Ovary (tissue), 9 donors: ENCODE measurements around the gene FOXL3. TPM values are rescaled to one million over a fixed set of nuclear protein-coding genes. Genes with fewer than 3 reads are reported as not detected.
A peak's percentile ranks its signal among the peaks of the same experiment; 100 is the strongest.

ENCODE experiments used
- DNase-seq, 5 donors: peaks; one replicate each; pipeline ENCODE4 v3.0.0-alpha.2; 2019 to 2020
- H3K27ac ChIP-seq, 2 donors: fragments of 200-600 bp; one replicate each; pipeline versions ENCODE4 v1.5.1 to v1.8.0; 2019 to 2022
- H3K27me3 ChIP-seq: fragments of 200-600 bp; one replicate; pipeline ENCODE4 v1.8.0; 2022
- H3K36me3 ChIP-seq: fragments of 200-600 bp; sonication (generic); one replicate; pipeline ENCODE4 v1.5.1; 2019
- H3K4me1 ChIP-seq: one replicate; pipeline ENCODE4 v1.8.1; 2013; ENCODE audit warnings: mild to moderate bottlenecking, moderate library complexity; ENCODE audit not compliant: insufficient read depth
- H3K4me3 ChIP-seq: fragments of 200-600 bp; sonication (generic); one replicate; pipeline ENCODE4 v1.5.1; 2017
- H3K9me3 ChIP-seq, 2 donors: fragments of 200-600 bp in 1 of 2; sonication (generic) in 1 of 2; one replicate each; pipeline versions ENCODE4 v1.5.1 to v1.8.1; 2013 to 2019; ENCODE audit warnings: mild to moderate bottlenecking in 1 of 2, moderate library complexity in 1 of 2
- CTCF ChIP-seq, 3 donors: fragments of 450-650 bp in 2 of 3; fragments of 200-600 bp in 1 of 3; IDR thresholded peaks; one replicate each; pipeline versions ENCODE4 v1.5.1 to v1.8.0; 2016 to 2022; ENCODE audit warnings: antibody characterized with exemption in 3 of 3, mild to moderate bottlenecking in 1 of 3
- EP300 ChIP-seq: sonication (generic); formaldehyde crosslinking; IDR thresholded peaks from one replicate; pipeline ENCODE4 v1.6.1; 2017; ENCODE audit warnings: antibody characterized with exemption
- POLR2A ChIP-seq: fragments of 450-650 bp; IDR thresholded peaks from one replicate; pipeline ENCODE4 v1.6.1; 2017; ENCODE audit warnings: antibody characterized with exemption, mild to moderate bottlenecking, moderate library complexity
- WGBS, 3 donors: extraction: QIAGEN DNeasy Blood & Tissue Kit in 1 of 3; methylation state at CpG; one replicate each; pipeline versions ENCODE4 v1.1.5 to v1.1.7; 2013 to 2017; 5-methylcytosine and 5-hydroxymethylcytosine counted together
- intact Hi-C, 4 donors: fragments of 100-400 bp; cut with DNase I; formaldehyde crosslinking; loops; one replicate each; pipeline versions ENCODE4 v1.11.0 to v1.15.1; 2022 to 2023
- polyA plus RNA-seq, 2 donors: library from polyadenylated mRNA; stranded (reverse); fragments of 200-250 nt in 1 of 2; fragments of 350-450 nt in 1 of 2; fragmentation: Illumina TruSeq in 1 of 2; extraction: RNeasy Lipid Tissue Mini Kit (QIAGEN cat#74804) in 1 of 2; gene quantifications; one replicate each; pipeline ENCODE4 v1.2.3, GENCODE V29; 2013 to 2014
- total RNA-seq, 7 donors: library from RNA; depleted of rRNA in 2 of 7; stranded (reverse); fragments of >200 nt in 2 of 7; fragmentation: NEBNext Ultra II Directional in 3 of 7; extraction: Animal tissue kit (Norgen Biotek cat#: 25700) in 3 of 7; gene quantifications; one replicate each; pipeline versions ENCODE4 v1.1.0 to v1.2.4, GENCODE V29; 2016 to 2023
- donor health status: DM: no; HTN: no; CAD: no; lungs with moderate emphysema.
- donor health status: DM: no; HTN: no; CAD: no.
- donor health status: Bipolar disorder and iron deficiency.
- donor health status: DM: yes; HTN: yes; CAD: no.
- donor health status: DM: no; HTN: no; CAD: no.
- donor health status: DM: yes; HTN: yes; CAD: no.

FOXL3 gene
- total and polyA plus RNA-seq, 9 donors = not detected

- H3K27ac ChIP-seq = no peak overlapping the region
- no peaks in the 10 kb centered on the region for H3K4me1 ChIP-seq
- WGBS, 3 donors = 84 to 95% (median 91%) methylated on average over 2 of the region's 2 CpGs
- H3K36me3 ChIP-seq = no peaks in the 10 kb centered on the region
- H3K27me3 ChIP-seq = no peaks in the 10 kb centered on the region
- TF ChIP-seq CTCF (IDR thresholded peaks at IDR 0.05) (no peak), POLR2A (no peak), EP300 (no peak)
- no peak overlapping the region for H3K4me3 ChIP-seq
- intact Hi-C loops = loop anchor here in 3 of 4 donors (5.0 to 10.0 kb wide), 3 partner anchors 457 to 865 kb away; no protein-coding TSS in a partner anchor
- H3K9me3 ChIP-seq = no peaks in the 10 kb centered on the region
- DNase-seq = no peak
These were observed 30.3 kb downstream of the FOXL3 start for GRCh38 chr7:320297-320696.

- DNase-seq = peak; percentile 62 to 85 (median 79)
- TF ChIP-seq CTCF (IDR thresholded peaks at IDR 0.05) (peak; percentile 63 to 93 (median 90)), EP300 (no peak), POLR2A (no peak)
- Histone ChIP-seq H3K4me3 (no peak overlapping the region), H3K27me3 (no peaks in the 10 kb centered on the region), H3K9me3 (no peaks in the 10 kb centered on the region), H3K36me3 (no peaks in the 10 kb centered on the region), H3K27ac (no peak overlapping the region), H3K4me1 (no peaks in the 10 kb centered on the region)
- intact Hi-C loops = loop anchor here (2.0 to 10.0 kb wide), 4 partner anchors 453 to 863 kb away; no protein-coding TSS in a partner anchor
- WGBS, 3 donors = 7 to 12% (median 9%) methylated on average over 20 to 45 of the region's 45 CpGs
These were observed 32.2 kb downstream of the FOXL3 start for GRCh38 chr7:322111-322671.

- Histone ChIP-seq H3K9me3 (no peaks in the 10 kb centered on the region), H3K4me1 (no peaks in the 10 kb centered on the region), H3K27me3 (no peaks in the 10 kb centered on the region), H3K4me3 (no peak overlapping the region), H3K36me3 (no peaks in the 10 kb centered on the region), H3K27ac (no peak overlapping the region)
- TF ChIP-seq CTCF (IDR thresholded peaks at IDR 0.05) = no peak
- no peak for TF ChIP-seq POLR2A
- TF ChIP-seq EP300 = no peak
- intact Hi-C loops = loop anchor here (2.0 to 10.0 kb wide), 4 partner anchors 452 to 862 kb away; no protein-coding TSS in a partner anchor
- DNase-seq = no peak
- 92 to 94% (median 93%) methylated on average over 6 of the region's 6 CpGs for WGBS, 3 donors
These were observed 32.7 kb downstream of the FOXL3 start for GRCh38 chr7:322708-323111.

GRCh38 chr7:323410-323809 is 33.4 kb downstream of the FOXL3 start:
- intact Hi-C loops = loop anchor here (2.0 to 10.0 kb wide), 4 partner anchors 451 to 861 kb away; no protein-coding TSS in a partner anchor
- DNase-seq = no peak
- WGBS, 3 donors = 74 to 81% (median 77%) methylated on average over 10 of the region's 10 CpGs
- Histone ChIP-seq H3K27ac (no peak overlapping the region), H3K9me3 (no peaks in the 10 kb centered on the region), H3K36me3 (no peaks in the 10 kb centered on the region), H3K27me3 (no peaks in the 10 kb centered on the region), H3K4me3 (no peak overlapping the region), H3K4me1 (no peaks in the 10 kb centered on the region)
- no peak for TF ChIP-seq POLR2A
- no peak for TF ChIP-seq EP300
- no peak for TF ChIP-seq CTCF (IDR thresholded peaks at IDR 0.05)
